HG03457 (cell line): ENCODE measurements around the gene NCKAP5.

Experiments
- ATAC-seq: cut with Tn5 transposase; IDR thresholded peaks from one replicate; pipeline ENCODE4 v1.9.1; 2021; ENCODE audit warnings: moderate number of reproducible peaks; ENCODE audit not compliant: unreplicated experiment

Gene NCKAP5

GRCh38 chr2:132664096-132664495 lies 904.2 kb downstream of the NCKAP5 start:
- ATAC-seq = no peak

GRCh38 chr2:132662732-132663131 lies 905.5 kb downstream of the NCKAP5 start:
- ATAC-seq = no peak

- no peak for ATAC-seq
Observed at GRCh38 chr2:132659331-132659730, 908.9 kb downstream of the NCKAP5 start.

- ATAC-seq = no peak
Observed at GRCh38 chr2:132656266-132656975, 911.8 kb downstream of the NCKAP5 start.

- ATAC-seq = no peak
Observed at GRCh38 chr2:132654968-132655367, 913.3 kb downstream of the NCKAP5 start.

- no peak for ATAC-seq
Observed at GRCh38 chr2:132654335-132654734, 913.9 kb downstream of the NCKAP5 start.

GRCh38 chr2:132652474-132652873 lies 915.8 kb downstream of the NCKAP5 start:
- no peak for ATAC-seq

- ATAC-seq = no peak
Observed at GRCh38 chr2:132651115-132652045, 916.9 kb downstream of the NCKAP5 start.

- no peak for ATAC-seq
Observed at GRCh38 chr2:132646540-132647108, 921.6 kb downstream of the NCKAP5 start.

- ATAC-seq = no peak
Observed at GRCh38 chr2:132645722-132646539, 922.3 kb downstream of the NCKAP5 start.

GRCh38 chr2:132645176-132645575 lies 923.1 kb downstream of the NCKAP5 start:
- no peak for ATAC-seq

GRCh38 chr2:132642415-132642814 lies 925.8 kb downstream of the NCKAP5 start:
- ATAC-seq = no peak

- no peak for ATAC-seq
Observed at GRCh38 chr2:132641819-132642218, 926.4 kb downstream of the NCKAP5 start.

- no peak for ATAC-seq
Observed at GRCh38 chr2:132640116-132640515, 928.1 kb downstream of the NCKAP5 start.

- ATAC-seq = no peak
Observed at GRCh38 chr2:132638313-132639040, 929.8 kb downstream of the NCKAP5 start.

- ATAC-seq = no peak
Observed at GRCh38 chr2:132636346-132636745, 931.9 kb downstream of the NCKAP5 start.

GRCh38 chr2:132633635-132634034 lies 934.6 kb downstream of the NCKAP5 start:
- ATAC-seq = no peak

GRCh38 chr2:132632000-132632649 lies 936.1 kb downstream of the NCKAP5 start:
- no peak for ATAC-seq

- no peak for ATAC-seq
Observed at GRCh38 chr2:132627536-132627935, 940.7 kb downstream of the NCKAP5 start.
